MCF 10A (cell line): ENCODE results near the gene RASSF7. TPM values are rescaled to one million over a fixed set of nuclear protein-coding genes. Genes with fewer than 3 reads are reported as not detected.

ENCODE experiments used
- BruUV-seq: library from RNA; stranded (reverse); fragments of 400-500 nt; replicated peaks from 2 replicates; lab custom pipeline; 2021; lab: Mats Ljungman, UMichigan
- CTCF ChIA-PET: fragments of 300-600 bp; sonication (Branson Sonifier 250); formaldehyde crosslinking; extraction: SDS; loops from one replicate; lab custom pipeline; 2021; ENCODE audit warnings: antibody characterized with exemption, inconsistent platforms; lab: Yijun Ruan, JAX
- POLR2A ChIA-PET: fragments of 300-600, 350-650 bp; sonication (Branson Sonifier 250); formaldehyde crosslinking; extraction: SDS; loops from one replicate; lab custom pipeline; 2020; ENCODE audit warnings: antibody characterized with exemption, inconsistent platforms; lab: Yijun Ruan, JAX
- DNase-seq: peaks from one replicate; pipeline ENCODE4 v3.0.0-alpha.2; 2018; ENCODE audit not compliant: unreplicated experiment
- H3K27ac Mint-ChIP-seq: one replicate; pipeline ENCODE4 v1.8.0; 2022; ENCODE audit warnings: mild to moderate bottlenecking, low read depth, mixed read lengths; ENCODE audit not compliant: unreplicated experiment
- H3K27me3 Mint-ChIP-seq: one replicate; pipeline ENCODE4 v1.8.0; 2022; ENCODE audit warnings: mixed read lengths; ENCODE audit not compliant: insufficient read depth, unreplicated experiment
- H3K36me3 Mint-ChIP-seq: one replicate; pipeline ENCODE4 v1.8.0; 2022; ENCODE audit warnings: mild to moderate bottlenecking, moderate library complexity, mixed read lengths; ENCODE audit not compliant: insufficient read depth, unreplicated experiment
- H3K4me1 Mint-ChIP-seq: one replicate; pipeline ENCODE4 v1.8.0; 2022; ENCODE audit warnings: mixed read lengths; ENCODE audit not compliant: insufficient read depth, unreplicated experiment
- H3K4me3 Mint-ChIP-seq: one replicate; pipeline ENCODE4 v1.8.0; 2022; ENCODE audit warnings: mild to moderate bottlenecking, moderate library complexity, mixed read lengths; ENCODE audit not compliant: unreplicated experiment
- H3K9me3 Mint-ChIP-seq: one replicate; pipeline ENCODE4 v1.8.0; 2022; ENCODE audit warnings: mixed read lengths; ENCODE audit not compliant: unreplicated experiment
- intact Hi-C: fragments of 100-400 bp; cut with micrococcal nuclease; formaldehyde crosslinking; loops from 2 replicates; pipeline ENCODE4 v1.14.1; 2022
- total RNA-seq: library from RNA; stranded (reverse); gene quantifications from 2 replicates; pipeline ENCODE4 v1.2.3, GENCODE V29; 2022
- TF ChIP-seq, protein P1 (sequence below): fragments of 200-600 bp; IDR thresholded peaks from one replicate; pipeline ENCODE4 v1.8.0; 2022; ENCODE audit warnings: antibody characterized with exemption, mild to moderate bottlenecking; ENCODE audit not compliant: unreplicated experiment

RASSF7 gene
- total RNA-seq, 1 experiment from 2014 or later, result 13.3 TPM

GRCh38 chr11:550746-551085 is 10.1 kb upstream of the RASSF7 start:
- H3K9me3 Mint-ChIP-seq, result no peaks in the 10 kb centered on the region
- no peaks in the 10 kb centered on the region for H3K4me1 Mint-ChIP-seq
- TF ChIP-seq, protein P1, sequence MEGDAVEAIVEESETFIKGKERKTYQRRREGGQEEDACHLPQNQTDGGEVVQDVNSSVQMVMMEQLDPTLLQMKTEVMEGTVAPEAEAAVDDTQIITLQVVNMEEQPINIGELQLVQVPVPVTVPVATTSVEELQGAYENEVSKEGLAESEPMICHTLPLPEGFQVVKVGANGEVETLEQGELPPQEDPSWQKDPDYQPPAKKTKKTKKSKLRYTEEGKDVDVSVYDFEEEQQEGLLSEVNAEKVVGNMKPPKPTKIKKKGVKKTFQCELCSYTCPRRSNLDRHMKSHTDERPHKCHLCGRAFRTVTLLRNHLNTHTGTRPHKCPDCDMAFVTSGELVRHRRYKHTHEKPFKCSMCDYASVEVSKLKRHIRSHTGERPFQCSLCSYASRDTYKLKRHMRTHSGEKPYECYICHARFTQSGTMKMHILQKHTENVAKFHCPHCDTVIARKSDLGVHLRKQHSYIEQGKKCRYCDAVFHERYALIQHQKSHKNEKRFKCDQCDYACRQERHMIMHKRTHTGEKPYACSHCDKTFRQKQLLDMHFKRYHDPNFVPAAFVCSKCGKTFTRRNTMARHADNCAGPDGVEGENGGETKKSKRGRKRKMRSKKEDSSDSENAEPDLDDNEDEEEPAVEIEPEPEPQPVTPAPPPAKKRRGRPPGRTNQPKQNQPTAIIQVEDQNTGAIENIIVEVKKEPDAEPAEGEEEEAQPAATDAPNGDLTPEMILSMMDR, result no peak
- no peaks in the 10 kb centered on the region for H3K36me3 Mint-ChIP-seq
- H3K4me3 Mint-ChIP-seq, result no peak overlapping the region
- no peak overlapping the region for H3K27ac Mint-ChIP-seq
- no peak for DNase-seq
- intact Hi-C loops, result no loop called here
- no peaks in the 10 kb centered on the region for H3K27me3 Mint-ChIP-seq
- no TSS peak for BruUV-seq
- CTCF ChIA-PET, result interaction anchor here (0.6 to 0.7 kb wide), 2 partner anchors 28 to 32 kb away, joined by 3 read pairs; no protein-coding TSS in a partner anchor
- POLR2A ChIA-PET, result no interaction called here

- Mint-ChIP-seq H3K4me1 (no peaks in the 10 kb centered on the region), H3K4me3 (no peak overlapping the region), H3K9me3 (no peaks in the 10 kb centered on the region), H3K36me3 (no peaks in the 10 kb centered on the region), H3K27me3 (no peaks in the 10 kb centered on the region), H3K27ac (no peak overlapping the region)
- DNase-seq, result no peak
- ChIA-PET POLR2A (no interaction called here), CTCF (interaction anchor here (0.6 to 0.7 kb wide), 2 partner anchors 27 to 32 kb away, joined by 3 read pairs; no protein-coding TSS in a partner anchor)
- TF ChIP-seq, protein P1, result no peak
- intact Hi-C loops, result no loop called here
- BruUV-seq, result no TSS peak
These were observed 9.6 kb upstream of the RASSF7 start for GRCh38 chr11:551131-551530.

DNA sequence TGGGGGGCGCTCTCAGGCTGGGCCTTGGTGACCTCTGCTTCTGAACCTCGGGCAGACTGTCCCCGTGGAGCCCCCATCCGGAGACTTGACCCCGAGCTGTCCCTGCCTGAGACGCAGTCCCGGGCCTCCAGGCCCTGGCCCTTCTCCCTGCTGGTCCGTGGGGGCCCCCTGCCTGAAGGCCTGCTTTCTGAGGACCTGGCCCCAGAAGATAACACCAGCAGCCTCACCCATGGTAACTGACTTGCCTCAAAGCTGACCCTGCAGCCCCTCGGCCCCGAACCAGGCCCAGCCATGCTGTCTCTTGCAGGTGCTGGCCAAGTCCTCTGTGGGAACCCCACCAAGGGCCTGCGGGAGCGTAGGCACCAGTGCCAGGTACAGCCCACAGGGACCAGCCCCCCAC is 9.2 kb upstream of the RASSF7 start:
- BruUV-seq, result no TSS peak
- DNase-seq, result no peak
- Mint-ChIP-seq H3K36me3 (no peaks in the 10 kb centered on the region), H3K27ac (no peak overlapping the region), H3K4me1 (no peaks in the 10 kb centered on the region), H3K9me3 (no peaks in the 10 kb centered on the region), H3K4me3 (no peak overlapping the region), H3K27me3 (no peaks in the 10 kb centered on the region)
- ChIA-PET POLR2A (no interaction called here), CTCF (interaction anchor here (0.6 kb wide), 1 partner anchor 13 kb away, joined by 5 read pairs; no protein-coding TSS in a partner anchor)
- intact Hi-C loops, result no loop called here
- TF ChIP-seq, protein P1, result no peak

DNA sequence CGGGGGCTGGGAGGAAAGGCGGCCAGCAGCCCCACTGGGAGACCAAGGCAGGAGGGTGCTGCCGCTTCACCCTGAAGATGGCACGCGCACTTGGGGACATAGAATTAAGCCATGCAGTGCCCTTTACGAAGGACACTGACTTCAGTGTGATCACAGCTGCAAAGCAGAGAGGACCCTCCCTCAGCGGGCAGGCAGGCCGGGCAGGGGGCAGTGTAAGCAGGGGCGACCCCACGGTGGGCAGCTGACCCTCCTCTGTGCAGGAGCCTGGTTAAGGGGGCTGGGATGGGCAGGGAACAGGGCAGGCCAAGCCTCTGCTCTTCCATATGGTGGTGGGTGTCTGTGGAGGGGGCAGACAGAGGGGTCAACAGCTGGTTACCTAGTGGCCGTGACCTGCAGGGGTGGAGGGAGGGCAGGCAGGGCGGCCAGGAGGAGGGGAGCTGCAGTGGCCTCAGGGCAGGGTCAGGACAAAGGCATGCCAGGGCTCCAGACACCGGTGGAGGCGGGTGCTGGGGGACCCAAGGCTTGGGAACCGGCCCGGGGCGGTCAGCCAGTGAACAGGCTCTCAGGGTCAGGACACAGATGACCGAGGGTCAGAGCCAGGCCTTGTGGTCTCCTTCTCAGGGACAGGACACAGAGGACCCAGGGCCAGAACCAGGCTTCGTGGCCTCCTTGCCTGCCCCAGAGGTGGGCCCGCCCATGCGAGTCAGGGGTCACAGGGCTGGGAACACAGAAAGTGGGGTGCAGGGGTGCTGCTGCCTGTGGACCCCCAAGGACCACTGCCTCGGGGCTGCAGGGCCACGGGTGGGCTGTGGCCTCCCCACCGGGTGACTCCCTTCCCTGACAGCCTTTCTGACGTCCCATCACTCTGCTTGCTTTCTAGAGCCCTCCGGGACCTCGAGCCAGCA is 7.4 kb upstream of the RASSF7 start:
- intact Hi-C loops, result no loop called here
- POLR2A ChIA-PET, result interaction anchor here (0.6 to 1.4 kb wide), 3 partner anchors 8 to 154 kb away, joined by 4 read pairs; no protein-coding TSS in a partner anchor
- no peak for DNase-seq
- H3K27ac Mint-ChIP-seq, result no peak overlapping the region
- TF ChIP-seq, protein P1, result no peak
- no peaks in the 10 kb centered on the region for H3K36me3 Mint-ChIP-seq
- CTCF ChIA-PET, result interaction anchor here (0.6 to 0.7 kb wide), 2 partner anchors 25 to 176 kb away, joined by 4 read pairs; no protein-coding TSS in a partner anchor
- H3K4me1 Mint-ChIP-seq, result no peaks in the 10 kb centered on the region
- BruUV-seq, result no TSS peak
- H3K9me3 Mint-ChIP-seq, result no peaks in the 10 kb centered on the region
- no peak overlapping the region for H3K4me3 Mint-ChIP-seq
- H3K27me3 Mint-ChIP-seq, result no peaks in the 10 kb centered on the region
